Right ventricle myocardium inferior (tissue), 1 donor: ENCODE data around the gene PLPP3. TPM values are rescaled to one million over a fixed set of nuclear protein-coding genes. Genes with fewer than 3 reads are reported as not detected.

ENCODE experiments used
- ATAC-seq: fragments of 200-7000 bp; cut with Tn5 transposase; one replicate; pipeline ENCODE4 v1.9.1; 2020; ENCODE audit warnings: mild to moderate bottlenecking, moderate library complexity
- DNase-seq: peaks from one replicate; pipeline ENCODE4 v3.0.0; 2021; ENCODE audit errors: missing footprints
- intact Hi-C: fragments of 100-400 bp; cut with DNase I; formaldehyde crosslinking; loops from one replicate; pipeline ENCODE4 v1.11.0; 2022
- total RNA-seq: library from RNA; stranded (reverse); fragmentation: NEBNext Ultra II Directional; extraction: Animal tissue kit (Norgen Biotek cat#: 25700); gene quantifications from one replicate; pipeline ENCODE4 v1.2.1, GENCODE V29; 2021
- donor health status: DM: no; HTN: yes; CAD: no; lungs with severe emphysema.

The PLPP3 gene
- total RNA-seq, 1 donor from 2014 or later, result 143 TPM

- intact Hi-C loops, result no loop called here
- DNase-seq (no peak), ATAC-seq (no peak)
Observed at GRCh38 chr1:56510642-56511021, 68.7 kb downstream of the PLPP3 start.

- ATAC-seq, result no peak
- intact Hi-C loops, result loop anchor here (2.0 to 5.0 kb wide), 4 partner anchors 37 to 133 kb away; no protein-coding TSS in a partner anchor
- no peak for DNase-seq
Observed at GRCh38 chr1:56509713-56510641, 69.4 kb downstream of the PLPP3 start.

GRCh38 chr1:56508523-56508983 lies 70.8 kb downstream of the PLPP3 start:
- ATAC-seq (peak; percentile 84), DNase-seq (peak; percentile 84)
- intact Hi-C loops, result loop anchor here (2.0 to 5.0 kb wide), 4 partner anchors 39 to 131 kb away; no protein-coding TSS in a partner anchor

DNA sequence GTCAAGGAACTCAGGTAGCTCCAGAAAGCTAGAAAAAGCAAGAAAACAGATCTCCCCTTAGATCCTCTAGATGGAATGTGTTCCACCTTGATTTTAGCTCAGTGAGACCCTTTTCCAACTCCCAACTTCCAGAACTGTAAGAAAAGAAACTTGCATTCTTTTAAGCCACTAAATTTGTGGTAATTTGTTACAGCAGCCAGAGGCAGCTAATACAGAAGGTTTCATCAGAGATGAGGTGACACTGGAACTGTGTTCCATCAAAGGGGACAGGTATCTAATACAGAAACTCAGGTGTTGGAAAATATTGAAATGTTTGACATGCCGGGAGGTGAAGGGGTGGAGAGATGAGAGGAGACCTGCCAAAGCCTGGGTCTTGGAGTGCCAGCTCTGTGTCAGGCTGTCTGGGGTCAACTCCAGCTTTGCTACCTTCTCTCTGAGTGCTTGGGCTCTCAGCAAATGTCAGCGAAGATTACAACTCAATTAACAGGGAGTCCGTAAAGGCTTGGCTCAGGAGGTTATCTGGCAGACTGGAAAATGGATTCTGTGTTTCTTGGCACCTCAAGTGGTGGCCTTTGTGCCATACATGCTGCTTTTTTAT lies 71.3 kb downstream of the PLPP3 start:
- ATAC-seq (peak; percentile 70), DNase-seq (no peak)
- intact Hi-C loops, result loop anchor here (2.0 to 5.0 kb wide), 4 partner anchors 39 to 131 kb away; no protein-coding TSS in a partner anchor

DNA sequence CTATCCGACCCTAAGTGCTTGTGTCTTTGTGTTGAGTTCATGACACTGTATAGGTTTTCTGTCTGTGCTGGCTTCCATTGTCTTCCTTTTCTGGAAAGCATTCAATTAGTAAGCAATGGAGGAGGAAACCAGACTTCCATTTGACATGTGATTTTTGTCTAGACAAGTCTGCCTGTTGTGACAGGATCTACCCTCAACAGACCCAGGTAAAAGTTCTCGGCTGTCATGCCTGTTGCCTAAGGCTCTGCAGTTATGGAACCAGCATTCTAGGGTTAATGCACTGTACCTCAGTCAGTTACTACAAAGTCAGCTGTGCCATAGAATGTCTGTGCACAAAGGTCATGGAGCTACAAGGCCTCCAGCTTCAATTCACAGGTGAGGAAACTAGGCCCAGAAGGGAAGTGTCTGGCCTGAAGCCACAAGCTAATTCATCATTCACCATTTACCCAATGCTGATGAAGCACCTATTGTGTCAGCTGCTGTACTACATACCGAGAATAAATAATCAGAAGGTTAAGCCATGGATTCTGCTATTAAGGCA lies 72.3 kb downstream of the PLPP3 start:
- intact Hi-C loops, result loop anchor here (5.0 kb wide), 3 partner anchors 40 to 130 kb away; no protein-coding TSS in a partner anchor
- ATAC-seq, result no peak
- no peak for DNase-seq

- no peak for ATAC-seq
- intact Hi-C loops, result loop anchor here (5.0 kb wide), 3 partner anchors 41 to 129 kb away; no protein-coding TSS in a partner anchor
Observed at GRCh38 chr1:56505792-56506743, 73.3 kb downstream of the PLPP3 start.

DNA sequence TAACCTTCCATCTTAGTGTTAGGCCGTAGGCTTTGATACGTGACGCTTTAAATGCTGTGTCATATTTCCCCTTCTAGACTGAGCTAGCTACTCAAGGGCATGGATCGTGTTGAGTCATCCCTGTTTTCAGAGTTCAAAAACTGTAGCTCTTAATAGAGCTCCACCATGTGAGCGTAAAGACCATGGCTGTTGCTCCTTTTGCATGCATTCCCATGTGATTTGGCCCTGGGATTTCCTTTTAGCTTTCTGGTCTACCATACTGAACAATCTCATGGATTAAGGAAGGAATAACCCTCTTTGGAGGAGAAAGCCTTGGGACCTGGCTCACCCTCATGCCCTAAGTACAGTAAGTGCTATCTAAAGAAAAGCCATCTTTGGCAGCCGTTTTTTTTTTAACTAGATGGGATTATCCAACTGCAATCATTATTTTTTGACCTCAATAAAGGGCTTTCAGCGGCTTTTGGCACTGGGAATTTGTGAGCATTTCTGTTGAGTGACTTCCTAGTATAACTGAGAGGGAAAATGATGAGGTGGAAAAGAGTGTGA lies 76.6 kb downstream of the PLPP3 start:
- no peak for ATAC-seq
- intact Hi-C loops, result loop anchor here (5.0 kb wide), 1 partner anchor 85 kb away; no protein-coding TSS in a partner anchor
- no peak for DNase-seq

More at GRCh38 chr1:56505792-56506743, 73.3 kb downstream of the PLPP3 start:
- no peak for DNase-seq

- intact Hi-C loops, result loop anchor here (5.0 kb wide), 1 partner anchor 85 kb away; no protein-coding TSS in a partner anchor
- no peak for DNase-seq
- peak; percentile 29 for ATAC-seq
Observed at GRCh38 chr1:56501888-56502287, 77.5 kb downstream of the PLPP3 start.

DNA sequence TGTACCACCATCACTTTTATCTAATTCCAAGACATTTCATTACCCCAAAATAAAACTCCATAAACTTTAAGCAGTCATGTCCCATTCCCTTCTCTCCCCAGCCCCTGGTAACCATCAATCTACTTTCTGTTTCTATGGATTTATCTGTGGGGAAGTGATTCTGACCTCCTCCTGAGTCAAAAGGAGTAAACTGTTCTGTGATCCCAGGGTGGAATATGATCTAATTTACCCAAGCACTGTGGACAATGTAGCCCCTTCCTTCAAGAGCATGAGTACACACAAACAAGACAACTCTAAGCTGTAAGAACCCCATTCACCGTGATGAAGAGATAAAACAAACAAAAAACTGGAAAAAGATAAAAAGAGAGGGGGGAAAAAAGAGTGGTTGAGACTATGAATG lies 77.9 kb downstream of the PLPP3 start:
- ATAC-seq, result no peak
- intact Hi-C loops, result loop anchor here (5.0 kb wide), 1 partner anchor 84 kb away; no protein-coding TSS in a partner anchor
- no peak for DNase-seq

GRCh38 chr1:56496821-56497772 lies 82.3 kb downstream of the PLPP3 start:
- intact Hi-C loops, result no loop called here
- ATAC-seq (no peak), DNase-seq (no peak)

GRCh38 chr1:56496158-56496557 lies 83.2 kb downstream of the PLPP3 start:
- ATAC-seq, result no peak
- intact Hi-C loops, result no loop called here
- DNase-seq, result no peak

DNA sequence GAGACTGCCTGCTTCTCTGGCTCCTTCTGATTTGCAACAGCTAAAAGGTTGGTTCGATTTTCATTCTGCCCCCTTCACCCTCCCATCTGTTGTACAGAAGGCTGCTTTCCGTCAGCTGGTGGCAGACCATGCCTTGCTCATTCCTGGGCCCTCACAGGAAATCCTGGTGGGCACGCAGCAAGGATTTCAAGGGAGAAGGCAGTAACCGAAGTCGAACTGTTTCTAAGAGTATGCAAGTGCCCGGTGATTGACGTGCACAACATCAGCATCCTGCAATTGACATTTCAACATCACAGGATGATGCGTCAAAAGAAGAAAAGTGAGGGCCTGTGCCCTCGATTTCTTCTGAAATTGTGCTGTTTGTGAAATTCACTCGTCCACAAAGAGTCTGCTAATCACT lies 83.8 kb downstream of the PLPP3 start:
- no peak for ATAC-seq
- DNase-seq, result no peak
- intact Hi-C loops, result no loop called here

DNA sequence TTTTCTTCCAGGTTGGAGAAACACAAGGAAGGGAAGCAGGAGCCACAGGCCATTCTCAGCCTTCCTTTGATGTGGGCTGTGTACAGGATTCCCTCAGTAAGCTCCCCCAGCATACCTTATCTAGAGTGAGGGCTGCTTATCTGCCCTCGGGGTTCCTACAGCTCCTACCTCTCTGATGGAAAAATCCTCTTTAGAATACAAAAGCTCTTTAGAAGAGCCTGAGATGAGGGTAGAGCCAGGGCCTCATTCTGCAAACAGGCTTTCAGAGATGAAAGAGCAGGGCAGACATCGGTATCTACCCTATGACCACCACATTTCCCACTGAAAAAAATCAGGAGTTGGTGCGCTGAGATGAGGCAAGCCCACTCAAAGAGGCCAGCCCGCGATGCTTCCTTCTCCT lies 85.1 kb downstream of the PLPP3 start:
- intact Hi-C loops, result no loop called here
- no peak for DNase-seq
- no peak for ATAC-seq

DNA sequence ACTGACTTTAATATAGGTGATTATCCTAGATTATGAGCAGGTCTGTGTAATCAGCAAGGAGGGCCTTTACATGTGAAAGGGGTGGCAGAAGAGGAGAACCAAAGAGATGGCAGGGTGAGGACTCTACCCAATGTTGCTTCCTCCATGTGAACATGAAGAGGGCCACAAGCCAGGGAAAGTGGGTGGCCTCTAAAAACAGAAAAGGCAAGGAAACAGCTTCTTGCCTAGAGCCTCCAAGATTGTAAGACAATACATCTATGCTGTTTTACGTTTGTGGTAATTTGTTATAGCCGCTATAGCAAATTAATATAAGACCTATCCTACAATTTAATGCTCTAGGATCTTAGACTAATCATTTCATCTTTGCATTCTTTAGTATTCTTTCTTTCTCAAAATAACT lies 85.5 kb downstream of the PLPP3 start:
- no peak for ATAC-seq
- no peak for DNase-seq
- intact Hi-C loops, result no loop called here

- ATAC-seq, result peak; percentile 71
- DNase-seq, result no peak
- intact Hi-C loops, result no loop called here
Observed at GRCh38 chr1:56491441-56491840, 87.9 kb downstream of the PLPP3 start.

DNA sequence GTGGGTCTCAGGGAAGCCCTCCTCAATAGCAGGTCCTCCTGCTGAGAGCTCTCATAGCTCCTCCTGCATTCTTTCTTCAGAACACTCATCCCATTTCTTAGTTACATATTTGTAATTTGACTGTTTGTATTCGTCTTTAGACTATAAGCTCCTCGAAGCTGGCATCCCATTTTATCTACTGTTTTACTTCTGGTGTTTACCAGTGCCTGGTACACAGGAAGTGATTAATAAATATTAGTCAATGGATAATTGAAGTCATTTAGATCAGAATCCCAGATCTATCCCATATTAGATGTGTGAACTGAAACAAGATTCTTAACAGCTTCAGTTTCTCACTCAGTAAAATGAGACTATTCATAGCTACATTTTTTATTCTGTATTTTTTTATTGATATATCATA lies 88.7 kb downstream of the PLPP3 start:
- DNase-seq (no peak), ATAC-seq (peak; percentile 23)
- intact Hi-C loops, result no loop called here

- DNase-seq (no peak), ATAC-seq (no peak)
- intact Hi-C loops, result no loop called here
Observed at GRCh38 chr1:56489695-56490094, 89.7 kb downstream of the PLPP3 start.
